Measurements from ENCODE around the gene ALDH1A3. TPM values are rescaled to one million over a fixed set of nuclear protein-coding genes. Genes with fewer than 3 reads are reported as not detected.

Gene ALDH1A3
- total and polyA plus RNA-seq, 4 donors, result 0.79 to 8.4 (median 1.4) TPM

GRCh38 chr15:100914876-100915275 lies 35.2 kb downstream of the ALDH1A3 start:
- DNase-seq (ENCODE audit: low spot score), result no peak
- H3K4me3 ChIP-seq (ENCODE audit: low read depth in 1 of 3, low read length in 3 of 3), result no peak overlapping the region
- peaks cover 0 to 21% (median 5%) of the 10 kb centered on the region in 4 donors for H3K4me1 ChIP-seq (ENCODE audit: control insufficient read depth in 4 of 4, insufficient read depth in 4 of 4, low read length in 3 of 4)
- H3K9ac ChIP-seq (ENCODE audit: low read depth in 1 of 2, low read length in 2 of 2), result no peak overlapping the region
- no peak for TF ChIP-seq HNF4A (conservative IDR thresholded peaks at IDR 0.05)
- TF ChIP-seq FOXA2 (IDR thresholded peaks at IDR 0.05), result no peak
- no peak for TF ChIP-seq EGR1 (IDR thresholded peaks at IDR 0.05; ENCODE audit: low read depth in 2 of 2)
- TF ChIP-seq GABPA (IDR thresholded peaks at IDR 0.05 in 1 of 2, conservative IDR thresholded peaks at IDR 0.05 in 1 of 2), result no peak
- TF ChIP-seq, protein P1, sequence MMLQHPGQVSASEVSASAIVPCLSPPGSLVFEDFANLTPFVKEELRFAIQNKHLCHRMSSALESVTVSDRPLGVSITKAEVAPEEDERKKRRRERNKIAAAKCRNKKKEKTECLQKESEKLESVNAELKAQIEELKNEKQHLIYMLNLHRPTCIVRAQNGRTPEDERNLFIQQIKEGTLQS (IDR thresholded peaks at IDR 0.05), result no peak
- no peak for TF ChIP-seq HNF4G (IDR thresholded peaks at IDR 0.05)
- TF ChIP-seq FOXA1 (IDR thresholded peaks at IDR 0.05), result no peak
- no peak for TF ChIP-seq TAF1 (conservative IDR thresholded peaks at IDR 0.05)
- no peak for TF ChIP-seq ZBTB33 (IDR thresholded peaks at IDR 0.05)
- TF ChIP-seq, protein P2, sequence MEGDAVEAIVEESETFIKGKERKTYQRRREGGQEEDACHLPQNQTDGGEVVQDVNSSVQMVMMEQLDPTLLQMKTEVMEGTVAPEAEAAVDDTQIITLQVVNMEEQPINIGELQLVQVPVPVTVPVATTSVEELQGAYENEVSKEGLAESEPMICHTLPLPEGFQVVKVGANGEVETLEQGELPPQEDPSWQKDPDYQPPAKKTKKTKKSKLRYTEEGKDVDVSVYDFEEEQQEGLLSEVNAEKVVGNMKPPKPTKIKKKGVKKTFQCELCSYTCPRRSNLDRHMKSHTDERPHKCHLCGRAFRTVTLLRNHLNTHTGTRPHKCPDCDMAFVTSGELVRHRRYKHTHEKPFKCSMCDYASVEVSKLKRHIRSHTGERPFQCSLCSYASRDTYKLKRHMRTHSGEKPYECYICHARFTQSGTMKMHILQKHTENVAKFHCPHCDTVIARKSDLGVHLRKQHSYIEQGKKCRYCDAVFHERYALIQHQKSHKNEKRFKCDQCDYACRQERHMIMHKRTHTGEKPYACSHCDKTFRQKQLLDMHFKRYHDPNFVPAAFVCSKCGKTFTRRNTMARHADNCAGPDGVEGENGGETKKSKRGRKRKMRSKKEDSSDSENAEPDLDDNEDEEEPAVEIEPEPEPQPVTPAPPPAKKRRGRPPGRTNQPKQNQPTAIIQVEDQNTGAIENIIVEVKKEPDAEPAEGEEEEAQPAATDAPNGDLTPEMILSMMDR (IDR thresholded peaks at IDR 0.05; ENCODE audit: low read depth, low read length, missing input control), result no peak
- no peak for TF ChIP-seq YY1 (IDR thresholded peaks at IDR 0.05)
- no peak for TF ChIP-seq RAD21 (IDR thresholded peaks at IDR 0.05)
- TF ChIP-seq SP1 (IDR thresholded peaks at IDR 0.05), result no peak
- TF ChIP-seq JUND (IDR thresholded peaks at IDR 0.05), result no peak
- TF ChIP-seq, protein P3, sequence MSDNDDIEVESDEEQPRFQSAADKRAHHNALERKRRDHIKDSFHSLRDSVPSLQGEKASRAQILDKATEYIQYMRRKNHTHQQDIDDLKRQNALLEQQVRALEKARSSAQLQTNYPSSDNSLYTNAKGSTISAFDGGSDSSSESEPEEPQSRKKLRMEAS (IDR thresholded peaks at IDR 0.05), result no peak
- TF ChIP-seq, protein P4, sequence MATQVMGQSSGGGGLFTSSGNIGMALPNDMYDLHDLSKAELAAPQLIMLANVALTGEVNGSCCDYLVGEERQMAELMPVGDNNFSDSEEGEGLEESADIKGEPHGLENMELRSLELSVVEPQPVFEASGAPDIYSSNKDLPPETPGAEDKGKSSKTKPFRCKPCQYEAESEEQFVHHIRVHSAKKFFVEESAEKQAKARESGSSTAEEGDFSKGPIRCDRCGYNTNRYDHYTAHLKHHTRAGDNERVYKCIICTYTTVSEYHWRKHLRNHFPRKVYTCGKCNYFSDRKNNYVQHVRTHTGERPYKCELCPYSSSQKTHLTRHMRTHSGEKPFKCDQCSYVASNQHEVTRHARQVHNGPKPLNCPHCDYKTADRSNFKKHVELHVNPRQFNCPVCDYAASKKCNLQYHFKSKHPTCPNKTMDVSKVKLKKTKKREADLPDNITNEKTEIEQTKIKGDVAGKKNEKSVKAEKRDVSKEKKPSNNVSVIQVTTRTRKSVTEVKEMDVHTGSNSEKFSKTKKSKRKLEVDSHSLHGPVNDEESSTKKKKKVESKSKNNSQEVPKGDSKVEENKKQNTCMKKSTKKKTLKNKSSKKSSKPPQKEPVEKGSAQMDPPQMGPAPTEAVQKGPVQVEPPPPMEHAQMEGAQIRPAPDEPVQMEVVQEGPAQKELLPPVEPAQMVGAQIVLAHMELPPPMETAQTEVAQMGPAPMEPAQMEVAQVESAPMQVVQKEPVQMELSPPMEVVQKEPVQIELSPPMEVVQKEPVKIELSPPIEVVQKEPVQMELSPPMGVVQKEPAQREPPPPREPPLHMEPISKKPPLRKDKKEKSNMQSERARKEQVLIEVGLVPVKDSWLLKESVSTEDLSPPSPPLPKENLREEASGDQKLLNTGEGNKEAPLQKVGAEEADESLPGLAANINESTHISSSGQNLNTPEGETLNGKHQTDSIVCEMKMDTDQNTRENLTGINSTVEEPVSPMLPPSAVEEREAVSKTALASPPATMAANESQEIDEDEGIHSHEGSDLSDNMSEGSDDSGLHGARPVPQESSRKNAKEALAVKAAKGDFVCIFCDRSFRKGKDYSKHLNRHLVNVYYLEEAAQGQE (IDR thresholded peaks at IDR 0.05), result no peak
- no peak for TF ChIP-seq NR2F2 (IDR thresholded peaks at IDR 0.05)
- TF ChIP-seq RXRA (IDR thresholded peaks at IDR 0.05), result no peak
- no peak overlapping the region for H3K27ac ChIP-seq (ENCODE audit: low read depth in 1 of 2, low read length in 2 of 2)
- no peaks in the 10 kb centered on the region for H3K9me3 ChIP-seq (ENCODE audit: control insufficient read depth in 4 of 4, low read length in 3 of 4)
- 51% methylated on average over 6 of the region's 6 CpGs for WGBS
- H3K36me3 ChIP-seq (ENCODE audit: control insufficient read depth in 4 of 4, insufficient read depth in 3 of 4, low read depth in 1 of 4, low read length in 3 of 4), result peaks cover 0 to under 1% (median 0%) of the 10 kb centered on the region in 4 donors
- H3K27me3 ChIP-seq (ENCODE audit: control insufficient read depth in 4 of 4, insufficient read depth in 4 of 4, low read length in 3 of 4), result peaks cover 0 to 16% (median under 1%) of the 10 kb centered on the region in 4 donors
